Measurements from ENCODE around the gene ZNF469. TPM values are rescaled to one million over a fixed set of nuclear protein-coding genes. Genes with fewer than 3 reads are reported as not detected.

ZNF469 gene
- total RNA-seq, 2 donors from 2014 or later = 0.07 to 0.54 TPM

DNA sequence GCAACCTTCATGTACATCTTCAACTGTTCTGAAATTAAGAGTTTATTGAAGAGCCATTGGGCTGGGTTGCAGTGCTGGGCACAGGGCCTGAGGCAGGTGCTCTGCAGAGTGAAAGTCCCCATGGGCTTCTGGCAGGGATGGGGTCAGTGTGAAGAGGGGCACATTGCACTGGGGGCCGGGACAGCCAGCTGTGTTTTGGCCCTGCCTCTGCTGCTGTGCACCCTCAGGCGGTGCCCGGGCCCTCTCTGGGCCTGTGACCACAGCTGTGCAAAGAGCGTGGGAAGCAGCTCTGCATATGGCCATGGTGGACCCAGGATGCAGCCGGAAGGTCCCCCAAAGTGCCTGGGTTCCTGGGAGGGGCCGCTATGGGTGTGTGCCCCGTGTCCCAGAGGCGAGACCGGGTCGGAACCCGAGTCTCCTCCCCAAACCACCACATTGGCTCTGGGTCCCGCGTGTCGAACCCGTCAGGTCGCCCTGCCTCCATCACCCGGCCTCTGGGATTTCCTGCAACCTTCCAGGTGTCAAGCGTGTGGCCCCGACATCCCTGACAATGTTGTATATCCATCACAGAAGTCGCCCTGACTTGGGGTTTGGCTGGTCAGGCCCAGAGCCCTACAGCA lies 38.2 kb upstream of the ZNF469 start:
- H3K36me3 Mint-ChIP-seq = no peaks in the 10 kb centered on the region
- DNase-seq (ENCODE audit: low spot score in 2 of 2) = no peak
- H3K9me3 Mint-ChIP-seq = peaks cover 0 to 4% of the 10 kb centered on the region in 2 donors
- no peak for ATAC-seq
- H3K27ac Mint-ChIP-seq = no peak overlapping the region

DNA sequence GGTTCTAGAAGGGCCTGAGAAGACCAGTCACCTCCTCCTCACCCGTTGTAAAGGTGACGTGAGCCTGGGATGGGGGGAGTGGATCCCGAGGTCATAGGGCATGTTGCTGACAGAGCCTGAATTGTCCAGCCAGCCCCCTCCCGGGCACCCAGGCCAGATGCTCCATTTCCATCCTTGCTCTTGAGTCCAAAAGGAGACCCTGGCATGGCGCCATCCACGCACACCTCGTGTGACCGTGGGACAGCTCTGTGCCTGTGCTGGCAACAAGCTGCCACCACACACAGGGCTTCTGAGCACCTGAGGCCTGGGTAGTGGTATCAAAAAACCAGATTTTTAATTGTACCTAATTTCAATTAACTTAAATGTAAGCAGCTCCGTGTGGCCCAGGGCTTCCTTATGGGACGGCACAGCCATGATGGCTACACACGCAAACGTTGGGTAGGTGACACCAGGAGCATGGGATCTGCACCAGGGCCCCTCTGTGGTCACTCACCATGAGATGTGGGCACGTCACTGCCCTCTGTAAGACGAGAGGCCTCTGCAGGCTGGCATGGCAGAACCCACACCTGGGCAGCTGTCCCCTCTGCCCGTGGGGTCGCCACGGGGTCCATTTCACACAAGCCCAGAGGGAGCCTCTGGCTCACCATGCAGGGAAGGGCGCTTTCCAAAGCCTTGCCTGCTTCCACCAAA lies 37.6 kb upstream of the ZNF469 start:
- no peak for ATAC-seq
- Mint-ChIP-seq H3K36me3 (no peaks in the 10 kb centered on the region), H3K9me3 (peaks cover 0 to 8% of the 10 kb centered on the region in 2 donors)

DNA sequence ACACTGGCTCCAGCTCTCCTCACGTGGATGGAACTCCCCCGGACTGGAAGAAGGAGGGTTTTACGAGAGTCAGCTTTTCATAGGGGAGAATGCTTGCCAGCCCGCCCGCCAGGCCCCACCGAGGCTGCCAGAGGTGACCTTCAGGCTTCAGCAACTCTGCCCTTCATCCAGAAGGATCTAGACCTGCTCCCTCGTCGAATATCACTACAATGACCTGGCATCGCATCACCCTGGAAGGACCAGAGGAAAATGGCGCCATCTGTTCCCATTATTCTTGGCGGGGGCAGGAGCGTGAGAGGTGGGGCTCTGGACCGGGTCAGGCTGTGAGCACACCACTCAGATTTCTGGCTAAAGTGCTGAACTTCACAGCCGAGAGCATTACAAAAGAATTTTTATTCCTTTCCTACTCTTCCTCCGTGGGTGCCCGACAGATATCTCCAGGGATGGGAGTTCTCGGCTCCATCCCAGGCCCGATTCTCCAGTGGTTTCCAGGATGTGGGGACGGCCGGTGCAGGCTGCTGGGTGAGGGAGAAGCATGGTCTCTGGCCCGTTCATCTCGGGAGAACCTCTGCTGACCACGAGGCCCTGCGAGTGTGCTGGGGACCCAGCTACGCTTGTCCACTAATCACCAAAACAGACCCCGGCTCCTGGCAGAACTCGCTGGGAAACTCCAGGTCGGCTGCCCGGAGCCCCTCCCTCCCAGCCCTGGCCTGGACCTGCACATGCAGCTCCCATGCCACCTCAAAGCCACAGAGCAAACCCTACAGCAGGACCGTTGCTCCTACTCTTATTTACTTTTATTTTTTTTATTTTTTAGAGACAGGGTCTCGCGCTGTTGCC lies 36.8 kb upstream of the ZNF469 start:
- H3K9me3 Mint-ChIP-seq = peaks cover 0 to 8% of the 10 kb centered on the region in 2 donors
- H3K27ac Mint-ChIP-seq = no peak overlapping the region
- no peak for ATAC-seq
- DNase-seq (ENCODE audit: low spot score in 2 of 2) = no peak
- H3K36me3 Mint-ChIP-seq = no peaks in the 10 kb centered on the region

More for the DNA sequence above, 37.6 kb upstream of the ZNF469 start:
- no peak overlapping the region for H3K27ac Mint-ChIP-seq
- no peak for DNase-seq (ENCODE audit: low spot score in 2 of 2)

DNA sequence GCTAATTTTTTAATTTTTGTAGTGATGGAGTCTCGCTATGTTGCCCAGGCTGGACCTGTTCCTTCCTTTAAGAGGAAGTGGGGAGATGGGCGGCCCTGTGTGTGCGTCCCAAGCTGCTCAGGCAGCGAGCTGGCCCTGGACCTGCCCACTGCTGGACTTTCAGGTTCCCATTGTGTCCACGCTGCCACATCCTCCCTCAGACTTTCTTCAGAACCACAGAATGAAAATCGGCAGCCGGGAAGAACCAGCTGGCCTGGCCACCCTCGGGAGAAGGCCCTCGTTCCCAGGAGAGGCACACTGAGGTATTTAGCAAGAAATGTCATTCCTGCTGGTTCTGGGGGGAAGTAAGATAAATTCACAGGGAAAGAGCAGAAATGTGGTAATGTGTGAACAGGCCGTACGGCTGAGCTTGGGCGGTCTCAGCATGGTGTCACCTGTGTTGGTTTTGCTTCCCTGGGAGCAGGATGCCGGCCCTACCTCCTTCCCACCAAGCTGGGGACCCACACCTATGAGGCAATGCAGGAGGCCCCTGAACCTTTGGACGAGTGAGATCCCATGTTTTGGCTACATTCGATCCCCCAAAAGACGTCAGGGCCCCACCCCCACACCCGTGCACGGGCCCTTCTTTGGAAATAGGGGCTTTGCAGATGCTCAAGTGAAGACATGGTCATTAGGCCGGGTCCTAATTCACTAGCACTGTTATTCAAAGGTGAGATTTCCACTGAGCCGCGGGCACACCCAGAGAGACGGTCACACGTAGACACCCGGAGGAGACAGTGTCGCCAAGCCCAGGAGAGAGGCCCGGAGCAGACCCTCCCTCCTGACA lies 35.9 kb upstream of the ZNF469 start:
- no peak for ATAC-seq
- Mint-ChIP-seq H3K9me3 (peaks cover 0 to 8% of the 10 kb centered on the region in 2 donors), H3K36me3 (no peaks in the 10 kb centered on the region), H3K27ac (peak overlapping the region in 1 of 2 donors; percentile 15)
- DNase-seq (ENCODE audit: low spot score in 2 of 2) = no peak

DNA sequence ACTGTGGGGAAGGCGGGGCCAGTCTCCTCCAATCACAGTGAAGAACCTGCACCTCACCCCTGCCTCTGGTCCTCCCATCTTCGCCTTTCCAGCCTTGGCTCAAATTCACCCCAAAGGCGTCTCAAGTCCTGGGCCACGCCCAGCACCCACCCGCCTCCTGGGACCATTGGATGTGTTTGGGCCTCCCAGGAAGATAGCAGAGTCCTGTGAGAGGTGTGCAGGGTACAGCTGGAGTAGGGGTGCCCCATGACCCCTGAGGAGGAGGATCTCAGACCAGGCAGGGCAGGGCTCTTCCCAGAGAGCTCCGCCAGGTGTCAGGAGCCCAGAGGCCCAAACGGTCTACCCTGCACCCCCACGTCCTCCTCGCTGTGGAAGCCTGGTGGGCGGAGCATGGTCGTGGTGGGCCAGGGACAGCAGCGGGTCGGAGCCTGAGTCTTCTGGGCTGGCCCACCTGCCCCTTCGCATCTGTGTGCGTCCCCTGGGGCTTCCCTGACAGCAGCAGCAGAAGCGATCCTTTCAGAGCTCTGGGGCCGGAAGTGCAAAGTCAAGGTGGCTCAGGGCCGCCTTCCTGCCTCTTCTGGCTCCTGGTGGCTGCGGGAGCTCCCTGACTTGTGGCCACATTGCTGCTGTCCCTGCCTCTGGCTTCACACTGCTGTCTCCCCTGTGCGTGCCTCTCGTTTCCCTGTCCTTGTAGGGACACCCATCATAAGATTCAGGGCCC lies 34.9 kb upstream of the ZNF469 start:
- Mint-ChIP-seq H3K27ac (peak overlapping the region in 1 of 2 donors; percentile 9), H3K9me3 (peaks cover 0 to 8% of the 10 kb centered on the region in 2 donors), H3K36me3 (no peaks in the 10 kb centered on the region)
- peak; percentile 49 to 58 for ATAC-seq
- DNase-seq (ENCODE audit: low spot score in 2 of 2) = peak in 1 of 2 donors; percentile 15

DNA sequence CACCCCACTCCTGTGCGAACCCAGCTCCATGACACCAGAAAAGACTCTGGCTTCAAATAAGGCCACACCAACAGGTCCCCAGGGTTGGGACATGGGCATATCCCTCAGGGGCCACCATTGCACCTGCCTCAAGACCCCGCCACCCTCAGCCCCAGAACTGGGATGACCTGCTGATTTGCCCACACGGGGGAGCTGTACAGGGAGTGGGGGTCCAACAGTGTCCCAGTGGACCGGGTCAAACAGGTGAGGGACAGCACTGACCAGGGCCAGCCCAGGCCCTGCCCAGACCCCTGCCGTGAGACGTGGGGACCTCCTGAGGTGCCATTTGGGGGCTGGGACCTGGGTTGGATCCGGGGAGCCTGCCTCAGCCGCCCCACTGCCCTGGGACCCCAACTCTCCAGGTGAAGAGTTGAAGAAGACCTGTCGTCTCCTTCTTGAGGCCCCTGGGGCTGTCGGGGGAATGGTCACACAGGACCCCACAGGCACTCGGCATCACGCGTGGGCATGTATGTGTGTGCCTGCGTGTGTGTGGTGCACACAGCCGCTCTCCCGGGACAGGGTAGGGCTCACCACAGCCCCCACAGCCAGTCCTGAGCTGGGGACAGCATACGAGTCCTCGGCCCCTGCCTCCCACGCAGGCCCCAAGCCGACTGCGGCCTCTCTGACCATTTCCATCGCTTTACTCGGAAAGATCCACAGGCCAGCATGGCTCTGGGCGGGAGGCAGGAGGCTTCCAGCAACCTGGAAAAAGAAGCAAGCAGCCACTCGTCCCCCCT lies 34.2 kb upstream of the ZNF469 start:
- DNase-seq (ENCODE audit: low spot score in 2 of 2) = no peak
- Mint-ChIP-seq H3K27ac (peak overlapping the region in 1 of 2 donors; percentile 9), H3K36me3 (no peaks in the 10 kb centered on the region), H3K9me3 (peaks cover 0 to 8% of the 10 kb centered on the region in 2 donors)
- peak in 1 of 2 donors; percentile 20 for ATAC-seq

GRCh38 chr16:88349153-88349902 lies 33.4 kb upstream of the ZNF469 start:
- Mint-ChIP-seq H3K36me3 (no peaks in the 10 kb centered on the region), H3K27ac (no peak overlapping the region), H3K9me3 (peaks cover 0 to 8% of the 10 kb centered on the region in 2 donors)
- ATAC-seq (no peak), DNase-seq (ENCODE audit: low spot score in 2 of 2) (no peak)

GRCh38 chr16:88349903-88350900 lies 32.6 kb upstream of the ZNF469 start:
- no peak for ATAC-seq
- no peaks in the 10 kb centered on the region for H3K36me3 Mint-ChIP-seq
- DNase-seq (ENCODE audit: low spot score in 2 of 2) = no peak
- peaks cover 0 to 8% of the 10 kb centered on the region in 2 donors for H3K9me3 Mint-ChIP-seq
- no peak overlapping the region for H3K27ac Mint-ChIP-seq

DNA sequence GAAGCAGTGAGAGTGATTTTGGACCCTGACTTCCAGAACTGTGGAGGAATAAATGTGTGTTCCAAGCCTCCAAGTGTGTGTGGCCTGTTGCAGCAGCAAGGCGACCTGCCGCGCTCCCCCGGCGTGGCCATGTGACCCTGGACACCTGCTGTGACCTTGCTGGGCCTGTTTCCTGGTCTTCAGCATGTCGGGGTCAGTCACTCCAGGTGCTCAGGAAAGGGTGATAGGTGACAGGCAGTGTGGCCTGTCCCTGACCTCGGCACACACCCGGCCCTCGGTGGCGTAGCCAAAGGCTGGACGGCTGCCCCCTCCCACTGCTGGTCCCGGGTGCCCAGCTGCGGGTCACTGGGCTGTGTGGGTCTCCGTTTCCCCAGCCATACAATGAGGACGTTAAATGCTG lies 31.8 kb upstream of the ZNF469 start:
- Mint-ChIP-seq H3K27ac (no peak overlapping the region), H3K9me3 (peaks cover 0 to 8% of the 10 kb centered on the region in 2 donors), H3K36me3 (no peaks in the 10 kb centered on the region)
- DNase-seq (ENCODE audit: low spot score in 2 of 2) (no peak), ATAC-seq (no peak)

DNA sequence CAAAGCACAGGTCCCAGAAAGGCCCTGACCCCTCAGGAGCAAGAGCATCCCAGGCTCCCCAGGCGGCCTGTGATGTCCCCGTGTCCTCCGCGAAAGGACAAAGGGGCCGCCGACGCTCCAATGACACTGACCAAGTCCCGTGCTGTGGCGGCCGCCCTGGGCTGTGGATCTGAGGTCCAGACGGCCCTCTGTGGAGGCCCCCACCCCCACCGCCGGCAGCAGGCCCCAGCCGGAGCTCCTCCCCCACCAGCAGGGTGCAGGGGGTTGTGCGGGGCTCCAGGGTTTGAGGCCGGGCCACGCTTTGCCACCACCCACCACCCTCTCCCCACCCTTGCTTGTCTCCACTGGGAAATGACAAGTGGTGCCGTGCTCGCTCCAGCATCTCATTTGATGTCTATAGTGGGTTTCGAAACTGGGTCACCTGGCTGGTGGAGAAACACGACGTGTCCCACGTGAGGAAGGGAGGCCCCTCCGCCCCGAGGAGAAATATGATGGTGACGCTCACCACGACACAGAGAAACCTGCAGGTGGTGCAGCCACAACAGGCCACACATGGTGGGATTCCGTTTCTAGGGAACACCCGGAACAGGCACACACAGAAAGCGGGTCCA lies 31.2 kb upstream of the ZNF469 start:
- Mint-ChIP-seq H3K27ac (no peak overlapping the region), H3K9me3 (peaks cover 0 to 8% of the 10 kb centered on the region in 2 donors), H3K36me3 (no peaks in the 10 kb centered on the region)
- ATAC-seq (no peak), DNase-seq (ENCODE audit: low spot score in 2 of 2) (no peak)

DNA sequence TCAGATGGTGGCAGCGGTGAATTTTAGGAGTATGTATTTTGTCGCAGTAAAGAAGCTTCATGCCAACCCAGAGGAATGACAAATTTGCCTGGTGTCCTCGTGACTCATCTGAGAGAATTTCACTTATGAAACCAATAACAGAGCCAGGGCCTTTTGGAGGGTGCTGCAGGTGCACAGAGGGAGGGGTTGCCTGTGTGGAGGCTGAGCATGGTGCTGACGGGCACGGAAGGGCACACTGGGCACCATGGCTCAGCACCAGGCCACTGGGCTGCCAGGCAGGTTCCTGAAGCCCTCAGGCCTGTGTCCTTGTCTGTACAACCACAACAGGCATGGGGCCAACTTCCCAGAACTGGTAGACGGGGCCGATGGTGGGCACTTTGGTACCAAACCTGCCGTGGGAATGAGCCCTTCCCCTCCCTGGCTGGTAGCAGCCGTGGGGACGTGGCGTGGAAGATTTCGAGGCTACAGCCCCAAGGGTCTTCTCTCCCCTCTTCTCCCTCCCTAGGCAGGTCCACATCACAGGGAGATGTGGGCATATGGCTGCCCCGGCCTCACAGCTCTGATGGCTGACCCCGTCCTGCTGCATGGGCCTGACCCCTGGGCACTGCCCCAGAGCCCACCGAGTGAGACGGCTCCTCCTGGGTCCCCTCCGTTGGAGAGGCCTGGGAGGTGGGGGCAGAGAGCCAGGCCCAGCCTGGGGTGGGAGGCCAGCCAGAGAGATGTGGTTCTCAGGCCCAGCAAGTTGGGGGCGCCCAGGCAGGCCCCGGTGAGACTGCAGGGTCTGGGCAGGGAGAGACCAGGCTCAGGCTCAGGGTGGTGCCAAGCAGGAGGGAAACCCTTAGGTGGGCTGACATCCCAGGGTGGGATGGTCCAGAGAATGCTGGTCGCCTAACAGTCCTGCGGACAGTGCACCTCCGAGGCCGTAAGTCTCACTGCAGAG lies 30.2 kb upstream of the ZNF469 start:
- Mint-ChIP-seq H3K27ac (no peak overlapping the region), H3K36me3 (no peaks in the 10 kb centered on the region), H3K9me3 (peaks cover 0 to 8% of the 10 kb centered on the region in 2 donors)
- DNase-seq (ENCODE audit: low spot score in 2 of 2) (no peak), ATAC-seq (no peak)

DNA sequence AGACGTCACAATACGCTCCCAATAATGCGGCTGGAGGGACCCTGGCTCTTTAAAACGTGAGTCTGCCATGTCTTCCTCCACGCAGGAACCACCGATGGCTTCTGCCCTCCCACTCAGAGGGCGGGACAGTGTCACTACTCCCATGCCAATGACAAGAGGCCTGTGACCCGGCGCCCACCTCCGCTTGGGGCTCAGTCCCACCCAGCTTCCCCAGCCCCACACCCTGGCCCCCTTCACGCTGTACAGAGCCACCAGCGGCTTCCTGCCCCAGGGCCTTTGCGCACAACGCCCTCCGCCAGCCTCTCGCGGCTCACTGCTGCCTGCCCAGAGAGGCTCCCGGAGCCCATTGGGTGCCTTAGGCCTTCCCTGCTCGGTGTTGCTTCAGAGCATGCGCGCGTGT lies 29.5 kb upstream of the ZNF469 start:
- Mint-ChIP-seq H3K36me3 (no peaks in the 10 kb centered on the region), H3K9me3 (peaks cover 0 to 8% of the 10 kb centered on the region in 2 donors), H3K27ac (no peak overlapping the region)
- ATAC-seq (no peak), DNase-seq (ENCODE audit: low spot score in 2 of 2) (no peak)

All from activated naive CD4-positive, alpha-beta T cell treated with anti-CD3 and anti-CD28 coated beads, Interleukin-2, amount 50 U/mL, for 72 hours (primary cell).